Ectodermal cell (in vitro differentiated cells): ENCODE results near the gene HEXD.

Experiments used
- H3K27ac ChIP-seq: 2 replicates; pipeline ENCODE4 v1.7.0; 2013; ENCODE audit warnings: mild to moderate bottlenecking, low read depth, low read length; ENCODE audit not compliant: insufficient read depth, poor library complexity, severe bottlenecking
- H3K27me3 ChIP-seq: 2 replicates; pipeline ENCODE4 v1.7.0; 2013; ENCODE audit warnings: mild to moderate bottlenecking, low read length; ENCODE audit not compliant: insufficient read depth, control insufficient read depth, poor library complexity, severe bottlenecking
- H3K36me3 ChIP-seq: one replicate; pipeline ENCODE4 v1.7.0; 2013; ENCODE audit warnings: low read length; ENCODE audit not compliant: control insufficient read depth, insufficient read depth
- H3K4me1 ChIP-seq: one replicate; pipeline ENCODE4 v1.7.0; 2013; ENCODE audit warnings: low read length; ENCODE audit not compliant: control insufficient read depth, insufficient read depth
- H3K4me3 ChIP-seq: 2 replicates; pipeline ENCODE4 v1.7.0; 2013; ENCODE audit warnings: low read depth, low read length, control low read depth; ENCODE audit not compliant: insufficient read depth
- H3K9me3 ChIP-seq: 2 replicates; pipeline ENCODE4 v1.7.0; 2013; ENCODE audit warnings: mild to moderate bottlenecking, low read length, moderate library complexity; ENCODE audit not compliant: control insufficient read depth
- WGBS, 2 experiments: methylation state at CpG; one replicate each; pipeline ENCODE4 v1.1.7; 2013; ENCODE audit warnings: missing lambda C conversion rate in 2 of 2; 5-methylcytosine and 5-hydroxymethylcytosine counted together

The HEXD gene

DNA sequence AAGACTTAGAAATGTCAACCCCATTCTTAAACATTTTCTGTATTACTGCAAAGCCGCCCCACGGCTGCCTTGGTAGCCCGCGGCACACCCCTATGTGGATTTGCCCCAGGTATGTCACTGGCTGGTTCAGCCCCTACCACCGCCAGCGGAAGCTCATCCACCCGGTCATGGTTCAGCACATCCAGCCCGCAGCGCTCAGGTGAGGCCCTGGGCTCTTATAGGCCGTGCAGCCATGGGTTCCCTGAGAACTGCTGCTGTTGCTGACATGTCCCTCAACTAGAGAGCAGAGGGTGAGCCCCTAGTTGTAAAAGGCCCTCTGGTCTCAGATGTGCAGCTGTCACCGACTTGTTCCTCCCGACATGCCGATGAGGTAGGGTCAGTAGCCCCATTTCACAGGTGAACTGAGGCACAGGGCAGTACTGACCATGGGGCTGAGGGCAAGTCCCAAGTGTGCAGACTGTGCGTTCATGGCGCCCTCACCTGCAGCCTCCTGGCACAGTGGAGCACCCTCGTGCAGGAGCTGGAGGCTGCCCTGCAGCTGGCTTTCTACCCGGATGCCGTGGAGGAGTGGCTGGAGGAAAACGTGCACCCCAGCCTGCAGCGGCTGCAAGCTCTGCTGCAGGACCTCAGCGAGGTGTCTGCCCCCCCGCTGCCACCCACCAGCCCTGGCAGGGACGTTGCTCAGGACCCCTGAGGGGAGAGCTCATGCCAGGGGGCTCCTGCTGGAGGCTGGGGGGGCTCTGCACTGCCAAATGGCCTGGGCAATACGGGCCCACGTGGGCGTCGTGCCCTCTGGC, 23.7 kb downstream of the HEXD start:
- WGBS, 2 experiments, result 93 to 94% methylated on average over 27 of the region's 27 CpGs
- no peaks in the 10 kb centered on the region for H3K9me3 ChIP-seq
- H3K4me3 ChIP-seq, result no peak overlapping the region
- no peak overlapping the region for H3K27ac ChIP-seq
- H3K27me3 ChIP-seq, result no peaks in the 10 kb centered on the region
- peaks cover 11% of the 10 kb centered on the region for H3K36me3 ChIP-seq
- no peaks in the 10 kb centered on the region for H3K4me1 ChIP-seq

- H3K36me3 ChIP-seq, result peaks cover 11% of the 10 kb centered on the region
- no peaks in the 10 kb centered on the region for H3K9me3 ChIP-seq
- 94 to 95% methylated on average over 28 of the region's 28 CpGs for WGBS, 2 experiments
- no peak overlapping the region for H3K4me3 ChIP-seq
- H3K27me3 ChIP-seq, result no peaks in the 10 kb centered on the region
- no peak overlapping the region for H3K27ac ChIP-seq
- no peaks in the 10 kb centered on the region for H3K4me1 ChIP-seq
Measured at GRCh38 chr17:82442643-82443464, 24.7 kb downstream of the HEXD start.

GRCh38 chr17:82443465-82444283, 25.5 kb downstream of the HEXD start:
- H3K27me3 ChIP-seq, result no peaks in the 10 kb centered on the region
- 95 to 96% methylated on average over 33 to 38 of the region's 40 CpGs for WGBS, 2 experiments
- H3K4me3 ChIP-seq, result no peak overlapping the region
- no peaks in the 10 kb centered on the region for H3K4me1 ChIP-seq
- peaks cover 11% of the 10 kb centered on the region for H3K36me3 ChIP-seq
- H3K9me3 ChIP-seq, result no peaks in the 10 kb centered on the region
- H3K27ac ChIP-seq, result no peak overlapping the region

GRCh38 chr17:82444284-82444893, 26.2 kb downstream of the HEXD start:
- peaks cover under 1% of the 10 kb centered on the region for H3K4me1 ChIP-seq
- H3K27me3 ChIP-seq, result no peaks in the 10 kb centered on the region
- H3K4me3 ChIP-seq, result no peak overlapping the region
- no peak overlapping the region for H3K27ac ChIP-seq
- H3K36me3 ChIP-seq, result peaks cover 11% of the 10 kb centered on the region
- 93 to 96% methylated on average over 35 of the region's 35 CpGs for WGBS, 2 experiments
- H3K9me3 ChIP-seq, result no peaks in the 10 kb centered on the region

GRCh38 chr17:82444941-82445521, 26.9 kb downstream of the HEXD start:
- Histone ChIP-seq H3K36me3 (peaks cover 11% of the 10 kb centered on the region), H3K9me3 (no peaks in the 10 kb centered on the region), H3K27me3 (no peaks in the 10 kb centered on the region), H3K4me1 (peaks cover 6% of the 10 kb centered on the region), H3K27ac (no peak overlapping the region), H3K4me3 (no peak overlapping the region)
- WGBS, 2 experiments, result 91 to 93% methylated on average over 19 of the region's 19 CpGs

DNA sequence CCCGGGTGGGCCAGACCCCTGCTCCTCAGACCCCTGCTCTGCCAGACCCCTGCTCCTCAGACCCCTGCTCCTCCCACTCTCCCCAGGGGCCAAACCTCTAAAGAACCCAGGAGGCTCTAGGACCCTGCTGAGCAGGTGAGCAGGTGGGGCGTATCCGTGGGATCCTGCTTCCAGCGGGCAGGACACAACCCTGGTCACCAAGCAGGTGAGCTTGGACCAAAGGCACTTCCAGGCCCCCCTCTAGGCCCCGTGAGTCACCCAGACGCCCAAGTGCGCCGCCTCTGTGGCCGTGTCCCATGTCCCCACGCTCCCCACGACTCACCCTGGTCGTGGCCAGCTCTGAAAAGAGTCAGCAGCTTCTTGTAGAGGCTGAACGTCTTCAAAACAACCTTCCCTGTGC, 27.4 kb downstream of the HEXD start:
- H3K36me3 ChIP-seq, result peaks cover 11% of the 10 kb centered on the region

GRCh38 chr17:82446124-82446523, 28.0 kb downstream of the HEXD start:
- no peak overlapping the region for H3K27ac ChIP-seq
- WGBS, 2 experiments, result 93% methylated on average over 15 of the region's 15 CpGs

More for the DNA sequence above, 27.4 kb downstream of the HEXD start:
- 92 to 93% methylated on average over 13 of the region's 13 CpGs for WGBS, 2 experiments
- H3K27me3 ChIP-seq, result no peaks in the 10 kb centered on the region
- peaks cover 6% of the 10 kb centered on the region for H3K4me1 ChIP-seq
- H3K9me3 ChIP-seq, result no peaks in the 10 kb centered on the region
- H3K27ac ChIP-seq, result no peak overlapping the region
- H3K4me3 ChIP-seq, result no peak overlapping the region

GRCh38 chr17:82446649-82447048, 28.5 kb downstream of the HEXD start:
- no peak overlapping the region for H3K4me3 ChIP-seq
- H3K9me3 ChIP-seq, result no peaks in the 10 kb centered on the region
- H3K27ac ChIP-seq, result no peak overlapping the region
- 95 to 96% methylated on average over 12 of the region's 12 CpGs for WGBS, 2 experiments
- peaks cover 6% of the 10 kb centered on the region for H3K4me1 ChIP-seq
- H3K36me3 ChIP-seq, result peaks cover 11% of the 10 kb centered on the region
- H3K27me3 ChIP-seq, result no peaks in the 10 kb centered on the region

More at GRCh38 chr17:82446124-82446523, 28.0 kb downstream of the HEXD start:
- Histone ChIP-seq H3K9me3 (no peaks in the 10 kb centered on the region), H3K4me1 (peaks cover 6% of the 10 kb centered on the region), H3K4me3 (no peak overlapping the region), H3K27me3 (no peaks in the 10 kb centered on the region), H3K36me3 (peaks cover 11% of the 10 kb centered on the region)

GRCh38 chr17:82447876-82448275, 29.7 kb downstream of the HEXD start:
- H3K27ac ChIP-seq, result no peak overlapping the region
- no peak overlapping the region for H3K4me3 ChIP-seq
- no peaks in the 10 kb centered on the region for H3K27me3 ChIP-seq
- WGBS, 2 experiments, result 95 to 96% methylated on average over 10 to 11 of the region's 11 CpGs
- peaks cover 11% of the 10 kb centered on the region for H3K36me3 ChIP-seq
- H3K9me3 ChIP-seq, result no peaks in the 10 kb centered on the region
- H3K4me1 ChIP-seq, result peaks cover 6% of the 10 kb centered on the region
